ENCODE results near the gene CDK11B.

DNA sequence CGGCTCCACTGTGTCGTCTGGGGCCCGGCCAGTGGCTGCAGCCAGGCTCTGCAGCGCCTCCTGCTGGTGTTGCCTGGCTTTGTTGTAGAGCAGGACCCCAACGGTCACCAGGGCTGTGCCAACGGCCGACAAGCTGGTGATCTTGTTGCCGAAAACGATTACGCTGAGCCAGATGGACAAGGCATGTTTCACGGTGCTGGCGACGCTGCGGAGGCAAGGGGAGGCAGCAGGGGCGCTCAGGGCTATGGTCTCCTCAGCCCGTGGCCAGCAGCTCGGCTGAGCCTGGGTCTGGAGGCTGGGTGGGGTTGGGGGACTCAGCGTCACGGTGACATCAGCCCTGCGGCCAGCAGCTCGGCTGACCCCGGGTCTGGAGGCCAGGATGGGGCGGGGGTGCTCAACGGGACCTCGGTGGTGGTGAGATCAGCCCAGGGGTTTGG is 7.0 kb upstream of the CDK11B start:
- TF ChIP-seq POLR2AphosphoS5 (IDR thresholded peaks at IDR 0.05; ENCODE audit: low read depth, low read length) = no peak
- no peak for TF ChIP-seq SPI1 (IDR thresholded peaks at IDR 0.05; ENCODE audit: low read depth, low read length)

All from GM12891 (cell line).